SU-DHL-6 (cell line): Measurements from ENCODE around the gene TRIOBP.

Source experiments
- H2AFZ ChIP-seq: fragments of 200-600 bp; sonication (generic); 2 replicates; pipeline ENCODE4 v1.6.1; 2014; ENCODE audit warnings: low read depth, mild to moderate bottlenecking, moderate library complexity, mixed read lengths, antibody characterized with exemption, low read length; ENCODE audit not compliant: severe bottlenecking
- H3F3A ChIP-seq: fragments of 200-600 bp; shearing (Covaris generic); 2 replicates; pipeline ENCODE4 v1.6.0; 2016; ENCODE audit warnings: antibody characterized with exemption, mild to moderate bottlenecking; ENCODE audit not compliant: insufficient read depth
- H3K27ac ChIP-seq: fragments of 200-600 bp; sonication (generic); 2 replicates; pipeline ENCODE4 v1.5.1; 2016; ENCODE audit warnings: low read depth, mild to moderate bottlenecking, low read length, moderate library complexity, mixed read lengths
- H3K27me3 ChIP-seq: fragments of 200-600 bp; sonication (generic), shearing (Covaris generic); 2 replicates; pipeline ENCODE4 v1.6.0; 2014; ENCODE audit warnings: mild to moderate bottlenecking, low read length
- H3K36me3 ChIP-seq: fragments of 200-600 bp; sonication (generic); 2 replicates; pipeline ENCODE4 v1.6.1; 2014; ENCODE audit warnings: mild to moderate bottlenecking, low read length, mixed read lengths
- H3K4me2 ChIP-seq: fragments of 300-600, 200-600 bp; shearing (Covaris generic), sonication (generic); 2 replicates; pipeline ENCODE4 v1.6.0; 2014; ENCODE audit warnings: low read length, low read depth, mild to moderate bottlenecking; ENCODE audit not compliant: poor library complexity, severe bottlenecking
- H3K4me3 ChIP-seq: fragments of 200-600 bp; sonication (generic); 2 replicates; pipeline ENCODE4 v1.5.1; 2014; ENCODE audit warnings: antibody characterized with exemption, low read length, mild to moderate bottlenecking, mixed read lengths; ENCODE audit not compliant: insufficient read depth, poor library complexity, severe bottlenecking
- H3K79me2 ChIP-seq: fragments of 200-600 bp; sonication (generic); 2 replicates; pipeline ENCODE4 v1.6.1; 2014; ENCODE audit warnings: mild to moderate bottlenecking, low read length, moderate library complexity; ENCODE audit not compliant: insufficient read depth
- H3K9ac ChIP-seq: fragments of 200-600 bp; sonication (generic); 2 replicates; pipeline ENCODE4 v1.7.0; 2014; ENCODE audit warnings: mild to moderate bottlenecking, low read length
- H3K9me2 ChIP-seq: fragments of 200-600 bp; sonication (generic); replicated peaks from 2 replicates; pipeline ENCODE4 v1.6.1; 2014; ENCODE audit warnings: low read length; ENCODE audit not compliant: insufficient read depth
- H3K9me3 ChIP-seq: fragments of 200-600 bp; sonication (generic); 2 replicates; pipeline ENCODE4 v1.6.1; 2014; ENCODE audit warnings: low read length, mixed read lengths; ENCODE audit not compliant: insufficient read depth
- H4K20me1 ChIP-seq: fragments of 200-600 bp; sonication (generic); 2 replicates; pipeline ENCODE4 v1.6.1; 2014; ENCODE audit warnings: low read depth, mild to moderate bottlenecking, antibody characterized with exemption, low read length, moderate library complexity, mixed read lengths
- CTCF ChIP-seq: fragments of 200-600 bp; sonication (generic); IDR thresholded peaks from one replicate; pipeline ENCODE4 v1.5.1; 2017; ENCODE audit warnings: antibody characterized with exemption, mild to moderate bottlenecking, low read length, moderate library complexity; ENCODE audit not compliant: insufficient read depth, poor library complexity, severe bottlenecking
- EZH2phosphoT487 ChIP-seq: fragments of 200-600 bp; sonication (generic), shearing (Covaris generic); conservative IDR thresholded peaks from 2 replicates; pipeline ENCODE4 v1.6.1; 2018; ENCODE audit warnings: mild to moderate bottlenecking, antibody characterized with exemption, low read length, moderate library complexity, mixed read lengths

Gene TRIOBP

GRCh38 chr22:37697538-37697835 lies 639 bp downstream of the TRIOBP start:
- H3K27me3 ChIP-seq, result no peaks in the 10 kb centered on the region

GRCh38 chr22:37701141-37701786 lies 4.4 kb downstream of the TRIOBP start:
- no peaks in the 10 kb centered on the region for H3K9me3 ChIP-seq
- no peaks in the 10 kb centered on the region for H3K36me3 ChIP-seq
- H3K9ac ChIP-seq, result no peak overlapping the region
- no peak overlapping the region for H3K4me3 ChIP-seq
- H3K79me2 ChIP-seq, result no peaks in the 10 kb centered on the region
- H3K4me2 ChIP-seq, result no peak overlapping the region
- no peaks in the 10 kb centered on the region for H3K27me3 ChIP-seq
- no peak for TF ChIP-seq CTCF
- TF ChIP-seq EZH2phosphoT487, result no peak
- no peaks in the 10 kb centered on the region for H3K9me2 ChIP-seq
- no peaks in the 10 kb centered on the region for H4K20me1 ChIP-seq
- no peaks in the 10 kb centered on the region for H3F3A ChIP-seq
- no peak overlapping the region for H3K27ac ChIP-seq
- H2AFZ ChIP-seq, result no peak overlapping the region

More at GRCh38 chr22:37697538-37697835, 639 bp downstream of the TRIOBP start:
- Histone ChIP-seq H3K4me2 (no peak overlapping the region), H4K20me1 (no peaks in the 10 kb centered on the region), H3K9me2 (no peaks in the 10 kb centered on the region), H3K9me3 (no peaks in the 10 kb centered on the region), H3K4me3 (no peak overlapping the region), H3K36me3 (no peaks in the 10 kb centered on the region), H2AFZ (no peak overlapping the region), H3K9ac (no peak overlapping the region), H3K27ac (no peak overlapping the region), H3F3A (no peaks in the 10 kb centered on the region), H3K79me2 (no peaks in the 10 kb centered on the region)
- TF ChIP-seq CTCF, result no peak
- no peak for TF ChIP-seq EZH2phosphoT487

- Histone ChIP-seq H4K20me1 (no peaks in the 10 kb centered on the region), H3K4me2 (no peak overlapping the region), H3F3A (no peaks in the 10 kb centered on the region), H3K36me3 (no peaks in the 10 kb centered on the region), H3K9ac (no peak overlapping the region), H3K27ac (no peak overlapping the region), H3K9me2 (no peaks in the 10 kb centered on the region), H2AFZ (no peak overlapping the region), H3K27me3 (no peaks in the 10 kb centered on the region), H3K79me2 (no peaks in the 10 kb centered on the region), H3K4me3 (no peak overlapping the region), H3K9me3 (no peaks in the 10 kb centered on the region)
- no peak for TF ChIP-seq EZH2phosphoT487
- TF ChIP-seq CTCF, result no peak
These were observed 7.1 kb downstream of the TRIOBP start for GRCh38 chr22:37703906-37704305.
